Gastroesophageal sphincter (tissue), 4 donors: ENCODE data around the gene CCSER1. TPM values are rescaled to one million over a fixed set of nuclear protein-coding genes. Genes with fewer than 3 reads are reported as not detected.

Experiments used
- ATAC-seq: fragments of 150-250 bp; one replicate; pipeline ENCODE4 v1.9.1; 2016; ENCODE audit warnings: mild to moderate bottlenecking, moderate library complexity
- H3K27ac ChIP-seq, 4 donors: fragments of 200-600 bp; sonication (generic) in 3 of 4; 1 replicate in 3 of 4; 2 replicates in 1 of 4; pipeline ENCODE4 v1.5.1; 2016 to 2019
- H3K27me3 ChIP-seq: fragments of 200-600 bp; sonication (generic); one replicate; pipeline ENCODE4 v1.5.1; 2019
- H3K36me3 ChIP-seq, 2 donors: fragments of 200-600 bp; sonication (generic); one replicate each; pipeline ENCODE4 v1.5.1; 2019; ENCODE audit warnings: control low read depth in 1 of 2
- H3K4me1 ChIP-seq, 3 donors: fragments of 200-600 bp; sonication (generic); 1 replicate in 2 of 3; 2 replicates in 1 of 3; pipeline ENCODE4 v1.5.1; 2016 to 2019; ENCODE audit warnings: control low read depth in 2 of 3
- H3K4me3 ChIP-seq, 2 donors: fragments of 200-600 bp; sonication (generic); one replicate each; pipeline ENCODE4 v1.5.1; 2019; ENCODE audit warnings: mild to moderate bottlenecking in 1 of 2, moderate library complexity in 1 of 2
- H3K9me3 ChIP-seq, 3 donors: fragments of 200-600 bp; sonication (generic); one replicate each; pipeline ENCODE4 v1.5.1; 2017 to 2019; ENCODE audit warnings: control low read depth in 2 of 3
- CTCF ChIP-seq, 4 experiments: fragments of 200-600 bp in 2 of 4; fragments of 450-650 bp in 2 of 4; sonication (generic) in 1 of 4; IDR thresholded peaks; one replicate each; pipeline ENCODE4 v1.5.1; 2017 to 2019; ENCODE audit warnings: antibody characterized with exemption in 4 of 4, mild to moderate bottlenecking in 2 of 4, moderate library complexity in 2 of 4
- EP300 ChIP-seq: sonication (generic); formaldehyde crosslinking; IDR thresholded peaks from one replicate; pipeline ENCODE4 v1.6.1; 2017; ENCODE audit warnings: antibody characterized with exemption, mild to moderate bottlenecking
- POLR2A ChIP-seq, 2 donors: fragments of 450-650 bp; IDR thresholded peaks; one replicate each; pipeline ENCODE4 v1.6.1; 2017; ENCODE audit warnings: antibody characterized with exemption in 2 of 2, mild to moderate bottlenecking in 2 of 2, moderate library complexity in 1 of 2
- POLR2AphosphoS5 ChIP-seq: sonication (generic); formaldehyde crosslinking; IDR thresholded peaks from one replicate; pipeline ENCODE4 v1.6.1; 2017; ENCODE audit warnings: antibody characterized with exemption
- WGBS, 2 donors: methylation state at CpG; one replicate each; pipeline ENCODE4 v1.1.5; 2018; ENCODE audit warnings: low coverage in 1 of 2; 5-methylcytosine and 5-hydroxymethylcytosine counted together
- total RNA-seq, 4 donors: library from RNA; depleted of rRNA; stranded (reverse); fragments of >200 nt; gene quantifications; one replicate each; pipeline ENCODE4 v1.1.0, GENCODE V29; 2016

CCSER1 gene
- total RNA-seq, 4 donors from 2014 or later: 2.4 to 9.3 (median 4.6) TPM

- Histone ChIP-seq H3K27ac (no peak overlapping the region), H3K4me1 (no peaks in the 10 kb centered on the region), H3K36me3 (no peaks in the 10 kb centered on the region), H3K27me3 (no peaks in the 10 kb centered on the region), H3K4me3 (no peak overlapping the region), H3K9me3 (no peaks in the 10 kb centered on the region)
- ATAC-seq: no peak
- 67 to 83% methylated on average over 1 of the region's 1 CpG for WGBS, 2 donors
- TF ChIP-seq POLR2AphosphoS5: no peak
- no peak for TF ChIP-seq CTCF (IDR thresholded peaks at IDR 0.05)
- no peak for TF ChIP-seq POLR2A (IDR thresholded peaks at IDR 0.05)
- no peak for TF ChIP-seq EP300
Measured at GRCh38 chr4:90786602-90787001, 659.4 kb downstream of the CCSER1 start.

GRCh38 chr4:90792696-90793095 is 665.5 kb downstream of the CCSER1 start:
- 71 to 92% methylated on average over 2 of the region's 2 CpGs for WGBS, 2 donors
- TF ChIP-seq CTCF (IDR thresholded peaks at IDR 0.05): no peak
- no peak for TF ChIP-seq POLR2A (IDR thresholded peaks at IDR 0.05)
- no peak for TF ChIP-seq EP300
- no peak for TF ChIP-seq POLR2AphosphoS5

GRCh38 chr4:90798948-90799347 is 671.8 kb downstream of the CCSER1 start:
- Histone ChIP-seq H3K27me3 (no peaks in the 10 kb centered on the region), H3K36me3 (no peaks in the 10 kb centered on the region), H3K27ac (no peak overlapping the region), H3K4me1 (no peaks in the 10 kb centered on the region), H3K9me3 (peaks cover 0 to 19% (median 0%) of the 10 kb centered on the region in 3 donors), H3K4me3 (no peak overlapping the region)
- TF ChIP-seq POLR2AphosphoS5: no peak
- TF ChIP-seq EP300: no peak
- TF ChIP-seq POLR2A (IDR thresholded peaks at IDR 0.05): no peak
- no peak for TF ChIP-seq CTCF (IDR thresholded peaks at IDR 0.05)
- ATAC-seq: no peak
- 83% methylated on average over 1 of the region's 6 CpGs; no CpG with 5 or more reads in 1 of the 2 donors for WGBS, 2 donors

More at GRCh38 chr4:90792696-90793095, 665.5 kb downstream of the CCSER1 start:
- H3K4me3 ChIP-seq: no peak overlapping the region
- H3K36me3 ChIP-seq: no peaks in the 10 kb centered on the region
- H3K27ac ChIP-seq: no peak overlapping the region
- peaks cover 0 to 12% (median 0%) of the 10 kb centered on the region in 3 donors for H3K9me3 ChIP-seq
- no peaks in the 10 kb centered on the region for H3K27me3 ChIP-seq
- no peak for ATAC-seq
- no peaks in the 10 kb centered on the region for H3K4me1 ChIP-seq

DNA sequence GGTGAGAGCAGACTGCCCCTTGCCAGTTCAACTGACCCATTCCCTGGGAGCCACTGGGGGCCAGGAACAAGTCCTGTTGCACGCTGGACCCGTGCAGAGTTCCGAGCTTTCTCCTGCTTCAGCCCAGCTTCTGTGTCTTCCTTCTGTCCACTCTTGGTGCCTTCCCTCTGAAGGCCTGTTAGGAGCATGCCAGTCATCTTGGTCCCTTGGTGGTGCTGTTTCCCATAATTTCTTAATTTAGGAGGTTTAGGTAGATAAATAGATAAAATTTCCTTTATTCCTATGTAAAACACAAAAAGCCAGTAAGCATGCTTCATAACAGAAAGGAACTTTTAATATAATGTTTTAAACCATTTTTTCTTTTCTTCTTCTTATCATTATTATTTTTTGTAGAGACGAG is 672.7 kb downstream of the CCSER1 start:
- Histone ChIP-seq H3K27ac (no peak overlapping the region), H3K27me3 (no peaks in the 10 kb centered on the region), H3K4me1 (no peaks in the 10 kb centered on the region), H3K36me3 (no peaks in the 10 kb centered on the region), H3K4me3 (no peak overlapping the region), H3K9me3 (peaks cover 0 to 19% (median 0%) of the 10 kb centered on the region in 3 donors)
- TF ChIP-seq EP300 (no peak), POLR2AphosphoS5 (no peak), POLR2A (IDR thresholded peaks at IDR 0.05) (no peak), CTCF (IDR thresholded peaks at IDR 0.05) (no peak)
- WGBS, 2 donors: 84 to 98% methylated on average over 2 to 4 of the region's 4 CpGs
- no peak for ATAC-seq

GRCh38 chr4:90815569-90815968 is 688.4 kb downstream of the CCSER1 start:
- Histone ChIP-seq H3K27ac (no peak overlapping the region), H3K9me3 (peaks cover 0 to 11% (median 0%) of the 10 kb centered on the region in 3 donors), H3K36me3 (no peaks in the 10 kb centered on the region), H3K4me1 (no peaks in the 10 kb centered on the region), H3K4me3 (no peak overlapping the region), H3K27me3 (no peaks in the 10 kb centered on the region)
- no peak for ATAC-seq
- TF ChIP-seq EP300: no peak
- TF ChIP-seq POLR2A (IDR thresholded peaks at IDR 0.05): no peak
- TF ChIP-seq CTCF (IDR thresholded peaks at IDR 0.05): no peak
- TF ChIP-seq POLR2AphosphoS5: no peak
- WGBS, 2 donors: 62 to 64% methylated on average over 4 of the region's 4 CpGs
